ENCODE measurements around the gene TNFRSF12A. TPM values are rescaled to one million over a fixed set of nuclear protein-coding genes. Genes with fewer than 3 reads are reported as not detected.

The TNFRSF12A gene
- total and polyA plus RNA-seq, 9 of the 15 experiments (the other 6 are each of a cell fraction or from before 2014, with no cell fraction given) = 0.41 to 61.8 (median 26.5) TPM

GRCh38 chr16:2973093-2973492 lies 47.1 kb upstream of the TNFRSF12A start:
- H3K9me3 ChIP-seq (replicated peaks; ENCODE audit: control insufficient read depth, insufficient read depth, low read depth, low read length) = no peaks in the 10 kb centered on the region
- ATAC-seq = no peak
- CTCF ChIA-PET (ENCODE audit: low intra/inter-chr PET ratio) = no interaction called here
- H4K20me1 ChIP-seq (replicated peaks; ENCODE audit: control insufficient read depth, insufficient read depth, low read length) = peaks cover 25% of the 10 kb centered on the region
- peaks cover 12 to 95% of the 10 kb centered on the region in 2 experiments for H3K4me1 ChIP-seq (replicated peaks in 1 of 2; ENCODE audit: control insufficient read depth in 2 of 2, insufficient read depth in 2 of 2, low read length in 2 of 2)
- DNase-seq (ENCODE audit: extremely low read depth in 1 of 4, low spot score in 3 of 4) = no peak
- TF ChIP-seq GTF2A2 (tag; IDR thresholded peaks at IDR 0.05) = no peak
- no peak for TF ChIP-seq ZNF668 (CRISPR knock-in tag; IDR thresholded peaks at IDR 0.05)
- TF ChIP-seq PTRF (tag; IDR thresholded peaks at IDR 0.05) = no peak
- no peak for TF ChIP-seq KDM2B (CRISPR knock-in tag; IDR thresholded peaks at IDR 0.05)
- TF ChIP-seq ARID2 (IDR thresholded peaks at IDR 0.05) = no peak
- TF ChIP-seq TBP (optimal IDR thresholded peaks at IDR 0.05; ENCODE audit: low read depth, low read length) = no peak
- peak; percentile 79 for TF ChIP-seq ZNF263 (CRISPR knock-in tag; IDR thresholded peaks at IDR 0.05; ENCODE audit: borderline replicate concordance)
- peak; percentile 42 for TF ChIP-seq POLR2G (IDR thresholded peaks at IDR 0.05; ENCODE audit: low read depth, low read length)
- TF ChIP-seq ERF (CRISPR knock-in tag; IDR thresholded peaks at IDR 0.05) = 0 out of 2 replicates have a peak, but pooled peaks have one; percentile 28
- peak; percentile 5 for TF ChIP-seq POLR2A (conservative IDR thresholded peaks at IDR 0.05)
- TF ChIP-seq POLR2AphosphoS5 (IDR thresholded peaks at IDR 0.05; ENCODE audit: control insufficient read depth, insufficient read depth, low read depth, low read length) = peak; percentile 17; the same call in 1 of the 2 replicates
- peak; percentile 8; the same call in 1 of the 2 replicates for TF ChIP-seq CBX1 (IDR thresholded peaks at IDR 0.05; ENCODE audit: low read depth)
- peak; percentile 3; the same call in 1 of the 2 replicates for TF ChIP-seq SUPT5H (IDR thresholded peaks at IDR 0.05)
- TF ChIP-seq, protein P1, sequence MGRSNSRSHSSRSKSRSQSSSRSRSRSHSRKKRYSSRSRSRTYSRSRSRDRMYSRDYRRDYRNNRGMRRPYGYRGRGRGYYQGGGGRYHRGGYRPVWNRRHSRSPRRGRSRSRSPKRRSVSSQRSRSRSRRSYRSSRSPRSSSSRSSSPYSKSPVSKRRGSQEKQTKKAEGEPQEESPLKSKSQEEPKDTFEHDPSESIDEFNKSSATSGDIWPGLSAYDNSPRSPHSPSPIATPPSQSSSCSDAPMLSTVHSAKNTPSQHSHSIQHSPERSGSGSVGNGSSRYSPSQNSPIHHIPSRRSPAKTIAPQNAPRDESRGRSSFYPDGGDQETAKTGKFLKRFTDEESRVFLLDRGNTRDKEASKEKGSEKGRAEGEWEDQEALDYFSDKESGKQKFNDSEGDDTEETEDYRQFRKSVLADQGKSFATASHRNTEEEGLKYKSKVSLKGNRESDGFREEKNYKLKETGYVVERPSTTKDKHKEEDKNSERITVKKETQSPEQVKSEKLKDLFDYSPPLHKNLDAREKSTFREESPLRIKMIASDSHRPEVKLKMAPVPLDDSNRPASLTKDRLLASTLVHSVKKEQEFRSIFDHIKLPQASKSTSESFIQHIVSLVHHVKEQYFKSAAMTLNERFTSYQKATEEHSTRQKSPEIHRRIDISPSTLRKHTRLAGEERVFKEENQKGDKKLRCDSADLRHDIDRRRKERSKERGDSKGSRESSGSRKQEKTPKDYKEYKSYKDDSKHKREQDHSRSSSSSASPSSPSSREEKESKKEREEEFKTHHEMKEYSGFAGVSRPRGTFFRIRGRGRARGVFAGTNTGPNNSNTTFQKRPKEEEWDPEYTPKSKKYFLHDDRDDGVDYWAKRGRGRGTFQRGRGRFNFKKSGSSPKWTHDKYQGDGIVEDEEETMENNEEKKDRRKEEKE (IDR thresholded peaks at IDR 0.05; ENCODE audit: borderline replicate concordance in 1 of 2, control insufficient read depth in 1 of 2, low read depth in 2 of 2, low read length in 1 of 2) = no peak
- TF ChIP-seq NFIC (IDR thresholded peaks at IDR 0.05) = peak; percentile 10; the same call in 1 of the 2 replicates
- TF ChIP-seq RBFOX2 (IDR thresholded peaks at IDR 0.05; ENCODE audit: low read depth, low read length) = peak; percentile 67
- TF ChIP-seq KDM4B (IDR thresholded peaks at IDR 0.05; ENCODE audit: borderline replicate concordance in 2 of 2, low read depth in 1 of 2) = no peak
- TF ChIP-seq POLR2AphosphoS2 (IDR thresholded peaks at IDR 0.05; ENCODE audit: low read length) = peak; percentile 52; the same call in 1 of the 2 replicates
- H3K27ac ChIP-seq (ENCODE audit: extremely low read depth, low read depth, low read length) = 0 out of 3 replicates have a peak overlapping the region, but pooled peaks have one; percentile 28
- no TSS peak for BruUV-seq (replicated peaks)
- intact Hi-C loops (cut with micrococcal nuclease) (no loop called here), in situ Hi-C loops (cut with MboI) (no loop called here)
- POLR2A ChIA-PET = interaction anchor here (0.7 to 2.1 kb wide), 4 partner anchors 8 to 140 kb away, joined by 3 to 17 read pairs (median 3); partner anchors contain the start of gene PKMYT1
- H3K36me3 ChIP-seq (ENCODE audit: control insufficient read depth, insufficient read depth, low read length) = peaks cover 73% of the 10 kb centered on the region; the same call in 2 of the 3 replicates
- no peaks in the 10 kb centered on the region for H3K27me3 ChIP-seq (ENCODE audit: control insufficient read depth in 2 of 2, insufficient read depth in 2 of 2, low read length in 2 of 2)
- no peak overlapping the region for H3K4me2 ChIP-seq (ENCODE audit: insufficient read depth, low read length)
- H2AFZ ChIP-seq (ENCODE audit: low read depth, low read length) = no peak overlapping the region
- WGBS (ENCODE audit: insufficient coverage, low coverage, missing lambda C conversion rate) = 81% methylated on average over 5 of the region's 5 CpGs
- peak overlapping the region in 1 of 2 experiments; percentile 77; a peak in 2 of 4 replicates for H3K9ac ChIP-seq (ENCODE audit: insufficient read depth in 1 of 2, low read depth in 2 of 2, low read length in 2 of 2)
- no peak overlapping the region for H3K4me3 ChIP-seq
- FAIRE-seq = no peak
- peaks cover 3% of the 10 kb centered on the region for H3K9me1 ChIP-seq (ENCODE audit: control insufficient read depth, insufficient read depth, low read length)
- peaks cover 40% of the 10 kb centered on the region for H3K79me2 ChIP-seq (ENCODE audit: control insufficient read depth, insufficient read depth, low read length)

Measured in K562 (cell line).